ENCODE data around the gene BRI3. TPM values are rescaled to one million over a fixed set of nuclear protein-coding genes. Genes with fewer than 3 reads are reported as not detected.

BRI3 gene
- total and polyA plus RNA-seq, 2 of the 8 experiments (the other 6 are each of a cell fraction or from before 2014, with no cell fraction given): 77.5 to 93.4 TPM

DNA sequence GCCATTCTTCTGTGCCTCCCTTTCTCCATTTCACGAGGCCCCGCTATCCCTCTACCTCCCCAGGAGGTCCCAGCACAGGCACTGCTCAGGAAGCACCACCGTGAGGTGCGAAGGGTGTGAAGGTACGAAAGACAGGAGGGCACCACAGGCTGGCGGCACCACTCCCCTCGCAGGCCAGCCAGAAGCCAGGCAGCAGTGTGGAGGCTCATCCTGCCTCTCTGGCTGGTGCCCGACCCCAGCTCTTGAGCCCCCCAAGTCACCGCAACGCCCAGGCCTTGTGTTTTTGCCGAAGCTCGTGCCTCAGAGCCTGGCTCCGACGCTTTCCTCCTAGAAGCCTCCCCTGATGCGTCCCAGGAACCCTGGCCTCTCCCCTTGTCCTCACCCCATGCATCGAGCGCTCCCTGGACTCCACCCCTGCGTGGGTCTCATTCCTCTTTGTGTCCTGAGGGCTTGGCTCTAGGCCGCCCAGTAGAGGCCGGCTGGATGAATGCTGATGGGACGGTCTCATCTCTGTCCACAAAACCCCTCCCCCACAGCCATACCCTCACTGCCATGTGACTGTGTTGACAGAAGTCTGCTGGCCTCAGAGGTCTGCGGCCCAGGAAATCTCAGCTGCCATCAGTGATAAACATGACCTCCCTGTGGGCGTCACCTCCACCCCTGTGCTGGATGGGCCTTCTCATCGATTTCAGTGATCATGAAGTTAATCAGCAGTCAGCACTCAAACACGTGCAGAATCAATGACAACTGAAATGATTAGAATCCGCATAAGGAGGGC lies 19.3 kb downstream of the BRI3 start:
- Histone ChIP-seq H2AK5ac (ENCODE audit: low read depth, low read length) (no peak overlapping the region), H2BK20ac (ENCODE audit: low read length) (no peak overlapping the region), H3K79me2 (ENCODE audit: control insufficient read depth in 1 of 2, insufficient read depth in 2 of 2, low read length in 2 of 2) (no peaks in the 10 kb centered on the region), H3K27me3 (replicated peaks in 1 of 4; ENCODE audit: control insufficient read depth in 3 of 4, extremely low read depth in 1 of 4, insufficient read depth in 3 of 4, low read length in 3 of 4) (no peaks in the 10 kb centered on the region), H3K27ac (ENCODE audit: low read depth, low read length) (no peak overlapping the region), H2BK120ac (replicated peaks; ENCODE audit: low read depth, low read length) (no peak overlapping the region), H2BK12ac (ENCODE audit: low read depth, low read length) (no peak overlapping the region), H3K36me3 (ENCODE audit: control insufficient read depth in 2 of 4, insufficient read depth in 4 of 4, low read length in 3 of 4) (peaks cover 9 to 26% (median 12%) of the 10 kb centered on the region in 4 experiments; a peak in 7 of 8 replicates), H3K14ac (ENCODE audit: insufficient read length) (no peak overlapping the region), H3K56ac (replicated peaks; ENCODE audit: insufficient read length, low read depth, low read length) (no peak overlapping the region), H3K18ac (ENCODE audit: extremely low read depth, low read length) (no peak overlapping the region), H3K79me1 (ENCODE audit: low read depth, low read length) (peaks cover 3% of the 10 kb centered on the region; the same call in 1 of the 2 replicates), H2AFZ (ENCODE audit: low read length) (no peak overlapping the region), H4K5ac (ENCODE audit: insufficient read length, low read depth, low read length) (no peak overlapping the region), H3K4me2 (ENCODE audit: insufficient read depth in 1 of 2, low read depth in 2 of 2, low read length in 2 of 2) (no peak overlapping the region), H3K4ac (replicated peaks; ENCODE audit: insufficient read length, low read depth, low read length) (no peak overlapping the region), H3K9ac (replicated peaks in 1 of 4; ENCODE audit: extremely low read depth in 1 of 4, low read depth in 3 of 4, low read length in 3 of 4) (no peak overlapping the region; a peak in 1 of 7 replicates), H2BK15ac (ENCODE audit: low read length) (no peak overlapping the region), H3K23ac (ENCODE audit: insufficient read length) (no peak overlapping the region), H3K4me3 (ENCODE audit: extremely low read depth in 1 of 4, insufficient read depth in 2 of 4, low read depth in 3 of 4, low read length in 4 of 4) (no peak overlapping the region), H4K91ac (replicated peaks; ENCODE audit: insufficient read length, low read length) (no peak overlapping the region), H3K4me1 (replicated peaks in 1 of 4; ENCODE audit: control insufficient read depth in 3 of 4, insufficient read depth in 4 of 4, low read length in 3 of 4) (peaks cover 2 to 5% (median 5%) of the 10 kb centered on the region in 4 experiments; a peak in 4 of 7 replicates), H4K20me1 (replicated peaks in 1 of 2; ENCODE audit: control insufficient read depth in 1 of 2, insufficient read depth in 2 of 2, low read length in 2 of 2) (peaks cover 2 to 21% of the 10 kb centered on the region in 2 experiments), H4K8ac (ENCODE audit: extremely low read depth, insufficient read depth, low read length) (no peak overlapping the region), H3K23me2 (ENCODE audit: low read depth, low read length) (no peaks in the 10 kb centered on the region), H2BK5ac (ENCODE audit: low read depth, low read length) (no peak overlapping the region), H3K9me3 (ENCODE audit: insufficient read depth in 2 of 2, low read depth in 1 of 2, low read length in 1 of 2) (no peaks in the 10 kb centered on the region)
- TF ChIP-seq POLR2AphosphoS5 (IDR thresholded peaks at IDR 0.05; ENCODE audit: low read depth, low read length) (no peak), JUND (IDR thresholded peaks at IDR 0.05; ENCODE audit: low read length) (no peak), MAX (IDR thresholded peaks at IDR 0.05) (0 out of 2 replicates have a peak, but pooled peaks have one; percentile 20), CBX5 (IDR thresholded peaks at IDR 0.05; ENCODE audit: low read depth, low read length) (no peak), POLR2A (IDR thresholded peaks at IDR 0.05; ENCODE audit: control extremely low read depth in 1 of 2, low read depth in 2 of 2, low read length in 2 of 2) (peak in 1 of 2 experiments; percentile 48; a peak in 2 of 3 replicates), EP300 (IDR thresholded peaks at IDR 0.05; ENCODE audit: borderline replicate concordance in 1 of 2, low read depth in 2 of 2, low read length in 2 of 2) (no peak)
- no peak for DNase-seq (ENCODE audit: low read depth in 1 of 2, low spot score in 2 of 2)
- FAIRE-seq: no peak
- ChIA-PET POLR2A (ENCODE audit: partially characterized antibody) (interaction anchor here (1.7 kb wide), 1 partner anchor 17 kb away, joined by 5 read pairs; no protein-coding TSS in a partner anchor), CTCF (ENCODE audit: partially characterized antibody) (interaction anchor here (0.8 to 1.4 kb wide), 6 partner anchors 9 to 531 kb away, joined by 3 to 4 read pairs (median 3); no protein-coding TSS in a partner anchor)
- 85% methylated on average over 24 of the region's 26 CpGs; no CpG with 5 or more reads in 1 of the 2 experiments for WGBS, 2 experiments (ENCODE audit: extremely low coverage in 1 of 2, insufficient coverage in 1 of 2, insufficient read length in 1 of 2, insufficient replicate concordance in 2 of 2, low coverage in 1 of 2, low lambda C conversion rate in 2 of 2, missing lambda C conversion rate in 1 of 2)
